Large intestine (tissue), 12 donors: ENCODE measurements around the gene CDX1. TPM values are rescaled to one million over a fixed set of nuclear protein-coding genes. Genes with fewer than 3 reads are reported as not detected.
A peak's percentile ranks its signal among the peaks of the same experiment; 100 is the strongest.

Source experiments
- DNase-seq, 2 donors: peaks; one replicate each; pipeline versions ENCODE4 v3.0.0 to v3.0.0-alpha.2; 2013
- H3K27ac ChIP-seq: one replicate; pipeline ENCODE4 v1.5.1; 2013; ENCODE audit warnings: low read length
- H3K27me3 ChIP-seq: 2 replicates; pipeline ENCODE4 v1.6.1; 2013; ENCODE audit warnings: low read length; ENCODE audit not compliant: control insufficient read depth, insufficient read depth
- H3K36me3 ChIP-seq: 2 replicates; pipeline ENCODE4 v1.6.1; 2013; ENCODE audit warnings: low read length; ENCODE audit not compliant: control insufficient read depth, insufficient read depth
- H3K4me1 ChIP-seq: one replicate; pipeline ENCODE4 v1.6.1; 2013; ENCODE audit warnings: low read length; ENCODE audit not compliant: control insufficient read depth, insufficient read depth
- H3K4me3 ChIP-seq: one replicate; pipeline ENCODE4 v1.5.1; 2013; ENCODE audit warnings: low read length
- H3K9me3 ChIP-seq: one replicate; pipeline ENCODE4 v1.6.1; 2013; ENCODE audit warnings: mild to moderate bottlenecking, low read depth, low read length, moderate library complexity; ENCODE audit not compliant: control insufficient read depth
- WGBS: methylation state at CpG from one replicate; pipeline ENCODE4 v1.1.5; 2013; ENCODE audit warnings: low lambda C conversion rate; ENCODE audit not compliant: insufficient coverage; 5-methylcytosine and 5-hydroxymethylcytosine counted together
- long read RNA-seq, 11 donors: transcript quantifications; one replicate each; lab custom pipeline, GENCODE V29; 2026
- polyA plus RNA-seq: library from polyadenylated mRNA; unstranded; fragments of 120-200 nt; gene quantifications from one replicate; pipeline ENCODE4 v1.2.1, GENCODE V29; 2013

Gene CDX1
- 196 TPM for polyA plus RNA-seq
- long read RNA-seq, donor 1, transcript CDX1-201 (3 exons, 1,758 nt): major isoform, 113 of 119 reads
- long read RNA-seq, donor 1, partial matches to known transcripts: 6 of 119 reads
- long read RNA-seq, donor 1, other reads (novel, unspliced or antisense): 0 of 119 reads
- long read RNA-seq, donor 2, transcript CDX1-201 (3 exons, 1,758 nt): major isoform, 164 of 173 reads
- long read RNA-seq, donor 2, partial matches to known transcripts: 9 of 173 reads
- long read RNA-seq, donor 2, other reads (novel, unspliced or antisense): 0 of 173 reads
- long read RNA-seq, donor 3, transcript CDX1-201 (3 exons, 1,758 nt): major isoform, 341 of 378 reads
- long read RNA-seq, donor 3, partial matches to known transcripts: 37 of 378 reads
- long read RNA-seq, donor 3, other reads (novel, unspliced or antisense): 0 of 378 reads
- long read RNA-seq, donor 4, transcript CDX1-201 (3 exons, 1,758 nt): major isoform, 22 of 22 reads
- long read RNA-seq, donor 4, partial matches to known transcripts: 0 of 22 reads
- long read RNA-seq, donor 4, other reads (novel, unspliced or antisense): 0 of 22 reads
- long read RNA-seq, donor 5, transcript CDX1-201 (3 exons, 1,758 nt): major isoform, 77 of 77 reads
- long read RNA-seq, donor 5, partial matches to known transcripts: 0 of 77 reads
- long read RNA-seq, donor 5, other reads (novel, unspliced or antisense): 0 of 77 reads
- long read RNA-seq, donor 6, transcript CDX1-201 (3 exons, 1,758 nt): major isoform, 166 of 178 reads
- long read RNA-seq, donor 6, partial matches to known transcripts: 12 of 178 reads
- long read RNA-seq, donor 6, other reads (novel, unspliced or antisense): 0 of 178 reads
- long read RNA-seq, donor 7, transcript CDX1-201 (3 exons, 1,758 nt): major isoform, 73 of 81 reads
- long read RNA-seq, donor 7, partial matches to known transcripts: 8 of 81 reads
- long read RNA-seq, donor 7, other reads (novel, unspliced or antisense): 0 of 81 reads
- long read RNA-seq, donor 8, transcript CDX1-201 (3 exons, 1,758 nt): major isoform, 262 of 287 reads
- long read RNA-seq, donor 8, partial matches to known transcripts: 19 of 287 reads
- long read RNA-seq, donor 8, other reads (novel, unspliced or antisense): 6 of 287 reads
- long read RNA-seq, donor 9, transcript CDX1-201 (3 exons, 1,758 nt): major isoform, 169 of 249 reads
- long read RNA-seq, donor 9, partial matches to known transcripts: 75 of 249 reads
- long read RNA-seq, donor 9, other reads (novel, unspliced or antisense): 5 of 249 reads
- long read RNA-seq, donor 10, transcript CDX1-201 (3 exons, 1,758 nt): major isoform, 208 of 258 reads
- long read RNA-seq, donor 10, partial matches to known transcripts: 45 of 258 reads
- long read RNA-seq, donor 10, other reads (novel, unspliced or antisense): 5 of 258 reads
- long read RNA-seq, donor 11, transcript CDX1-201 (3 exons, 1,758 nt): major isoform, 118 of 177 reads
- long read RNA-seq, donor 11, partial matches to known transcripts: 59 of 177 reads
- long read RNA-seq, donor 11, other reads (novel, unspliced or antisense): 0 of 177 reads

- Histone ChIP-seq H3K27ac (peak within 1 kb of the TSS; percentile 99), H3K9me3 (no peaks in the 10 kb centered on the region), H3K27me3 (peaks cover 2% of the 10 kb centered on the region), H3K36me3 (peaks cover 18% of the 10 kb centered on the region), H3K4me1 (peaks cover 61% of the 10 kb centered on the region), H3K4me3 (peak within 1 kb of the TSS; percentile 80)
- WGBS: no CpG with 5 or more reads among the region's 93 CpGs
- peak in 1 of 2 donors; percentile 80 for DNase-seq
Measured at GRCh38 chr5:150166650-150167511, at the start of gene CDX1. TSS of gene CDX1 (plus strand) at chr5:150166778. CDS start at chr5:150166877, 99 bp downstream.

- Histone ChIP-seq H3K27ac (no peak overlapping the region), H3K9me3 (peaks cover 3% of the 10 kb centered on the region), H3K27me3 (no peaks in the 10 kb centered on the region), H3K4me3 (no peak overlapping the region), H3K4me1 (peaks cover 8% of the 10 kb centered on the region), H3K36me3 (peaks cover 8% of the 10 kb centered on the region)
- no CpG with 5 or more reads among the region's 9 CpGs for WGBS
- DNase-seq: no peak
Measured at GRCh38 chr5:150117945-150118560, 48.5 kb upstream of the CDX1 start.

GRCh38 chr5:150118561-150119229 lies 47.9 kb upstream of the CDX1 start:
- Histone ChIP-seq H3K4me1 (peaks cover 8% of the 10 kb centered on the region), H3K27ac (no peak overlapping the region), H3K9me3 (peaks cover 3% of the 10 kb centered on the region), H3K4me3 (no peak overlapping the region), H3K27me3 (no peaks in the 10 kb centered on the region), H3K36me3 (peaks cover 8% of the 10 kb centered on the region)
- WGBS: 100% methylated on average over 2 of the region's 11 CpGs
- DNase-seq: no peak

DNA sequence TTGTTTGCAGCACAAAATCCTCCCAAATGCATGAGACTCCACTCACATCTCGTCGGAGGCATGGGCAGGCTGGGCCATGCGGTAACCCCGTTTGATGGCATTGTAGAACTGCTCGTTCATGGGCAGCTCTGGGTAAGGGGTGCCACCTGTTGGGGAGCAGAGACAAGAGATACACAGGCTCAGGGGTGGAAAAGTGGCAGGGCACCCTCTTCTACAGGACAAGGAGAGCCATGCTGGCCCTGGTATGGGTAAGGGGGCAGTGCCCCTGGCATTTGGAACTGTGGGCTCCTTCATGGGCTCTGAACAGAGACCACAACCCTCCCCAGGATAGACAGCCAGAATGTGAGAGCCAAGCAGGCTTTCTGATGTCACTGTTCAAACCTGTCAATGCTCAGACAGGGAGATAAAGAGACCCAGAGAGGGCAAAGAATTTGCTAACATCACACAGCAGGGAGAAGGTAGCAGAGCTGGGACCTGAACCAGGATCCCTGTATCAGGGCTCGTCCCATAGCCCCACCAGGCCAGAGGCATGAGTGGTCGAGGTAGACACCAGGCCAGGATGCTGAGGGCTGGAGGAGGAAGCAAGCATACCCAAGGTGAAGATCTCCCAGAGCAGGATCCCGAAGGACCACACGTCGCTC lies 47.0 kb upstream of the CDX1 start:
- Histone ChIP-seq H3K27ac (no peak overlapping the region), H3K27me3 (no peaks in the 10 kb centered on the region), H3K4me1 (peaks cover 8% of the 10 kb centered on the region), H3K36me3 (peaks cover 12% of the 10 kb centered on the region), H3K4me3 (no peak overlapping the region), H3K9me3 (peaks cover 3% of the 10 kb centered on the region)
- DNase-seq: no peak
- WGBS: no CpG with 5 or more reads among the region's 10 CpGs

DNA sequence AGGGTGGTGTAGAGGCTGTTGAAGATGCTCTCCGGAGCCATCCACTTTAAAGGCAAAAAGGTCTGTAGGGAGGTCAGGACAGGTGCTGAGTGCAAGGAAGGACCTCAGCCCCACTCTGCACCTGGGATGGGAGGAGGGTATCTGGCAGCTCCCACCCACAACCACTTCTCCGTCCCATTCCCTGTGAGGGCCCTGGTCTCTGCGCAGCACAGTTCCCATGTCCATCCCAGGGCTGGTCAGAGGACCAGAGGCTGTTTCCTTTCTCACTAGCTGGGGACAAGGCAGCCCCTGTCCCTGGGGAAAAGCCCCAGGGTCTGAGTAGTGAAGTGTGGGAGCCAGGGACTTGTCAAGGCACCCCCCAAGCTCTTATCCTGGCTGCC lies 46.5 kb upstream of the CDX1 start:
- H3K9me3 ChIP-seq: peaks cover 3% of the 10 kb centered on the region
- no CpG with 5 or more reads among the region's 3 CpGs for WGBS
- H3K27ac ChIP-seq: no peak overlapping the region
- peaks cover 8% of the 10 kb centered on the region for H3K4me1 ChIP-seq
- DNase-seq: no peak
- peaks cover 8% of the 10 kb centered on the region for H3K36me3 ChIP-seq
- H3K4me3 ChIP-seq: no peak overlapping the region
- no peaks in the 10 kb centered on the region for H3K27me3 ChIP-seq

- Histone ChIP-seq H3K27ac (no peak overlapping the region), H3K9me3 (peaks cover 3% of the 10 kb centered on the region), H3K4me3 (no peak overlapping the region), H3K36me3 (peaks cover 9% of the 10 kb centered on the region), H3K4me1 (peaks cover 8% of the 10 kb centered on the region), H3K27me3 (no peaks in the 10 kb centered on the region)
- DNase-seq: no peak
- 100% methylated on average over 1 of the region's 19 CpGs for WGBS
Measured at GRCh38 chr5:150120617-150121447, 45.7 kb upstream of the CDX1 start.

GRCh38 chr5:150121448-150122157 lies 45.0 kb upstream of the CDX1 start:
- DNase-seq: no peak
- Histone ChIP-seq H3K27ac (peak overlapping the region; percentile 2), H3K4me1 (peaks cover 8% of the 10 kb centered on the region), H3K27me3 (no peaks in the 10 kb centered on the region), H3K36me3 (peaks cover 9% of the 10 kb centered on the region), H3K9me3 (peaks cover 3% of the 10 kb centered on the region), H3K4me3 (no peak overlapping the region)
- 100% methylated on average over 1 of the region's 14 CpGs for WGBS
